ENCODE measurements around the gene ERN1. TPM values are rescaled to one million over a fixed set of nuclear protein-coding genes. Genes with fewer than 3 reads are reported as not detected.
"Not testable (repeated sequence)": the region's sequence is repeated elsewhere in the genome, so short reads cannot be mapped to it uniquely, and the experiment has no call there.

Gene ERN1
- total RNA-seq, 1 experiment from 2014 or later: 13.5 TPM

DNA sequence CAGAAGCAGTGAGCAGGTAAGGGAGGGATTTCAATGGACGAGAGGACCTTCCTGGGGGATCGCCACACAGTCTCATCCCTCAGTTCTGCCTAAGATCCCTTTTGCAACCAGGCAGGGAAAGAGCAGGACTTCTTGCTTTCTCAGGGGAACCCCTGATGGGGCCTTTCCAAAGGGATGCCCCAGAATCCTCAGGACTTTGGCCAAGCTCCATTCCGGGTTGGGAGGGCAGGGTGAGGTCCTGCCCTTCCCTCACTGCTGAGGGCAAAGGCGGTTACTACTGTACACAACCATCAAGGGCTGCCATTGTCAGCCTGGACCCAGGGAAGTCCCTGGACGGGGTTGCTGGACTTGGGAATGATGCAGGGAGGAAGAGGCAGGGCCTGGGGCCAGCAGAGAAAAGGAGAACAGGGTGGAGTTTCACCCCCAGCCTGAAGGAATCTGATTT, 122.1 kb downstream of the ERN1 start:
- no peak overlapping the region for H2AFZ ChIP-seq (ENCODE audit: low read length)
- POLR2A ChIA-PET (ENCODE audit: unreplicated experiment): no interaction called here
- no peaks in the 10 kb centered on the region for H3K36me3 ChIP-seq (ENCODE audit: low read depth, low read length)
- H3F3A ChIP-seq (ENCODE audit: low read length, unreplicated experiment): no peaks in the 10 kb centered on the region
- TF ChIP-seq EZH2phosphoT487 (IDR thresholded peaks at IDR 0.05; ENCODE audit: borderline replicate concordance, low read length): no peak
- TF ChIP-seq EZH2 (IDR thresholded peaks at IDR 0.05; ENCODE audit: low read length, unreplicated experiment): no peak
- TF ChIP-seq CTCF (conservative IDR thresholded peaks at IDR 0.05; ENCODE audit: low read depth, low read length): no peak
- H3K9me3 ChIP-seq (ENCODE audit: low read length): peaks cover 5% of the 10 kb centered on the region; the same call in 1 of the 2 replicates
- DNase-seq: no peak
- H3K9me2 ChIP-seq (replicated peaks; ENCODE audit: low read length): no peaks in the 10 kb centered on the region
- no peak overlapping the region for H3K9ac ChIP-seq (ENCODE audit: low read length)
- no TSS peak for BruUV-seq (replicated peaks)
- H3K4me2 ChIP-seq (ENCODE audit: low read length): no peak overlapping the region
- no peak overlapping the region for H3K27ac ChIP-seq (ENCODE audit: low read length)
- CTCF ChIA-PET: no interaction called here
- no peak for ATAC-seq
- H3K27me3 ChIP-seq (ENCODE audit: low read length): no peaks in the 10 kb centered on the region
- peaks cover 50% of the 10 kb centered on the region for H3K4me1 ChIP-seq (ENCODE audit: insufficient read depth, low read length)
- no peaks in the 10 kb centered on the region for H4K20me1 ChIP-seq (ENCODE audit: low read length)
- intact Hi-C loops (cut with micrococcal nuclease): no loop called here
- no peak overlapping the region for H3K4me3 ChIP-seq (ENCODE audit: low read length)
- no peaks in the 10 kb centered on the region for H3K79me2 ChIP-seq (ENCODE audit: low read length)

GRCh38 chr17:64007089-64007837, 122.7 kb downstream of the ERN1 start:
- DNase-seq; H2AFZ ChIP-seq (ENCODE audit: low read length); ATAC-seq; H3K27ac ChIP-seq (ENCODE audit: low read length); H3F3A ChIP-seq (ENCODE audit: low read length, unreplicated experiment); H3K4me3 ChIP-seq (ENCODE audit: low read length); H3K36me3 ChIP-seq (ENCODE audit: low read depth, low read length); H3K9ac ChIP-seq (ENCODE audit: low read length); H4K20me1 ChIP-seq (ENCODE audit: low read length); intact Hi-C loops (cut with micrococcal nuclease); H3K79me2 ChIP-seq (ENCODE audit: low read length); H3K9me3 ChIP-seq (ENCODE audit: low read length); H3K4me2 ChIP-seq (ENCODE audit: low read length); BruUV-seq (replicated peaks); H3K27me3 ChIP-seq (ENCODE audit: low read length); H3K9me2 ChIP-seq (replicated peaks; ENCODE audit: low read length): not testable (repeated sequence)
- ChIA-PET CTCF (interaction anchor here (1.1 to 1.6 kb wide), 2 partner anchors 37 to 126 kb away, joined by 3 to 8 read pairs; no protein-coding TSS in a partner anchor), POLR2A (ENCODE audit: unreplicated experiment) (interaction anchor here (0.6 kb wide), 1 partner anchor 32 kb away, joined by 4 read pairs; no protein-coding TSS in a partner anchor)
- H3K4me1 ChIP-seq (ENCODE audit: insufficient read depth, low read length): peaks cover 50% of the 10 kb centered on the region

- peaks cover 50% of the 10 kb centered on the region for H3K4me1 ChIP-seq (ENCODE audit: insufficient read depth, low read length)
- no TSS peak for BruUV-seq (replicated peaks)
- POLR2A ChIA-PET (ENCODE audit: unreplicated experiment): interaction anchor here (0.5 to 0.6 kb wide), 2 partner anchors 33 to 913 kb away, joined by 3 to 4 read pairs; partner anchors contain the start of gene LRRC37A3
Measured at GRCh38 chr17:64006361-64007088, 123.4 kb downstream of the ERN1 start.

More at GRCh38 chr17:64006361-64007088, 123.4 kb downstream of the ERN1 start:
- Histone ChIP-seq H4K20me1 (ENCODE audit: low read length) (no peaks in the 10 kb centered on the region), H3K4me2 (ENCODE audit: low read length) (no peak overlapping the region), H3K9ac (ENCODE audit: low read length) (no peak overlapping the region), H3F3A (ENCODE audit: low read length, unreplicated experiment) (no peaks in the 10 kb centered on the region), H3K9me2 (replicated peaks; ENCODE audit: low read length) (no peaks in the 10 kb centered on the region), H3K36me3 (ENCODE audit: low read depth, low read length) (no peaks in the 10 kb centered on the region), H3K27ac (ENCODE audit: low read length) (0 out of 2 replicates have a peak overlapping the region, but pooled peaks have one; percentile 17), H3K79me2 (ENCODE audit: low read length) (no peaks in the 10 kb centered on the region), H3K4me3 (ENCODE audit: low read length) (no peak overlapping the region), H2AFZ (ENCODE audit: low read length) (no peak overlapping the region), H3K9me3 (ENCODE audit: low read length) (peaks cover 5% of the 10 kb centered on the region; the same call in 1 of the 2 replicates), H3K27me3 (ENCODE audit: low read length) (no peaks in the 10 kb centered on the region)
- no peak for DNase-seq
- intact Hi-C loops (cut with micrococcal nuclease): no loop called here
- no peak for TF ChIP-seq CTCF (conservative IDR thresholded peaks at IDR 0.05; ENCODE audit: low read depth, low read length)
- TF ChIP-seq EZH2phosphoT487 (IDR thresholded peaks at IDR 0.05; ENCODE audit: borderline replicate concordance, low read length): no peak
- TF ChIP-seq EZH2 (IDR thresholded peaks at IDR 0.05; ENCODE audit: low read length, unreplicated experiment): no peak
- CTCF ChIA-PET: interaction anchor here (0.6 to 1.6 kb wide), 3 partner anchors 36 to 127 kb away, joined by 3 to 8 read pairs (median 3); no protein-coding TSS in a partner anchor
- ATAC-seq: no peak

Measured in PC-3 (cell line).